Endothelial cell (in vitro differentiated cells): Measurements from ENCODE around the gene EML1. TPM values are rescaled to one million over a fixed set of nuclear protein-coding genes. Genes with fewer than 3 reads are reported as not detected.

Experiments used
- DNase-seq: peaks from one replicate; pipeline ENCODE4 v3.0.0; 2021; ENCODE audit warnings: low spot score
- H3K27ac Mint-ChIP-seq: one replicate; pipeline ENCODE4 v1.8.0; 2021; ENCODE audit warnings: mixed read lengths, inconsistent platforms; ENCODE audit not compliant: unreplicated experiment
- H3K27me3 Mint-ChIP-seq: one replicate; pipeline ENCODE4 v1.8.0; 2021; ENCODE audit warnings: mild to moderate bottlenecking, moderate library complexity, mixed read lengths, inconsistent platforms; ENCODE audit not compliant: unreplicated experiment
- H3K36me3 Mint-ChIP-seq: one replicate; pipeline ENCODE4 v1.8.0; 2021; ENCODE audit warnings: mild to moderate bottlenecking, low read depth, mixed read lengths, inconsistent platforms; ENCODE audit not compliant: unreplicated experiment
- H3K4me1 Mint-ChIP-seq: one replicate; pipeline ENCODE4 v1.8.0; 2021; ENCODE audit warnings: mild to moderate bottlenecking, mixed read lengths, inconsistent platforms; ENCODE audit not compliant: unreplicated experiment
- H3K4me3 Mint-ChIP-seq: one replicate; pipeline ENCODE4 v1.8.0; 2021; ENCODE audit warnings: mild to moderate bottlenecking, mixed read lengths, inconsistent platforms; ENCODE audit not compliant: unreplicated experiment
- H3K9me3 Mint-ChIP-seq: one replicate; pipeline ENCODE4 v1.8.0; 2021; ENCODE audit warnings: mixed read lengths, inconsistent platforms; ENCODE audit not compliant: unreplicated experiment
- total RNA-seq: library from RNA; stranded (reverse); fragmentation: NEBNext Ultra II Directional; extraction: Animal tissue kit (Norgen Biotek cat#: 25700); gene quantifications from one replicate; pipeline ENCODE4 v1.2.1, GENCODE V29; 2021; ENCODE audit not compliant: unreplicated experiment
- TF ChIP-seq, protein P1 (sequence below): fragments of 200-600 bp; sonication (generic); IDR thresholded peaks from one replicate; pipeline ENCODE4 v1.5.0; 2021; ENCODE audit warnings: antibody characterized with exemption; ENCODE audit not compliant: unreplicated experiment

EML1 gene
- total RNA-seq, 1 donor from 2014 or later = 10.0 TPM

DNA sequence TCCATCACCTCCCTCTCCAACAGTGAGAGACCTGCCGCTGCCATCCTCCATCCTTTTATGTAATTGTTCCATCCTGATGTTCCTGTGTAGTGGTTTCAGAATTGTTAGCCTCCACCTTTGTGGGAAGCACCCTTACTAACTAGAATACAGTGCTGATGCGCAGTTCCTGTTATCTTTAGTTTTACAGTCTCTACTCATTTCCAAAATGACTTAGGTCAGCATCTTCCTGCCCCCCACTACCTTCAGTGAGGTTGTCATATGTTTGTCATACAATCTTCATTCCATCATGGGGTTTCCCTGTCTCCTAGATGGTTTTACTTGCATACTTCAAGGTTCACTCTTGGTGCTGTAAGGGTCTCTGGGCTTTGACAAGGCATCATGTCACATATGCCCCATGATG lies 69.8 kb downstream of the EML1 start:
- Mint-ChIP-seq H3K9me3 (no peaks in the 10 kb centered on the region), H3K36me3 (no peaks in the 10 kb centered on the region), H3K4me3 (no peak overlapping the region), H3K27me3 (no peaks in the 10 kb centered on the region), H3K4me1 (no peaks in the 10 kb centered on the region), H3K27ac (no peak overlapping the region)
- TF ChIP-seq, protein P1, sequence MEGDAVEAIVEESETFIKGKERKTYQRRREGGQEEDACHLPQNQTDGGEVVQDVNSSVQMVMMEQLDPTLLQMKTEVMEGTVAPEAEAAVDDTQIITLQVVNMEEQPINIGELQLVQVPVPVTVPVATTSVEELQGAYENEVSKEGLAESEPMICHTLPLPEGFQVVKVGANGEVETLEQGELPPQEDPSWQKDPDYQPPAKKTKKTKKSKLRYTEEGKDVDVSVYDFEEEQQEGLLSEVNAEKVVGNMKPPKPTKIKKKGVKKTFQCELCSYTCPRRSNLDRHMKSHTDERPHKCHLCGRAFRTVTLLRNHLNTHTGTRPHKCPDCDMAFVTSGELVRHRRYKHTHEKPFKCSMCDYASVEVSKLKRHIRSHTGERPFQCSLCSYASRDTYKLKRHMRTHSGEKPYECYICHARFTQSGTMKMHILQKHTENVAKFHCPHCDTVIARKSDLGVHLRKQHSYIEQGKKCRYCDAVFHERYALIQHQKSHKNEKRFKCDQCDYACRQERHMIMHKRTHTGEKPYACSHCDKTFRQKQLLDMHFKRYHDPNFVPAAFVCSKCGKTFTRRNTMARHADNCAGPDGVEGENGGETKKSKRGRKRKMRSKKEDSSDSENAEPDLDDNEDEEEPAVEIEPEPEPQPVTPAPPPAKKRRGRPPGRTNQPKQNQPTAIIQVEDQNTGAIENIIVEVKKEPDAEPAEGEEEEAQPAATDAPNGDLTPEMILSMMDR = no peak
- no peak for DNase-seq

DNA sequence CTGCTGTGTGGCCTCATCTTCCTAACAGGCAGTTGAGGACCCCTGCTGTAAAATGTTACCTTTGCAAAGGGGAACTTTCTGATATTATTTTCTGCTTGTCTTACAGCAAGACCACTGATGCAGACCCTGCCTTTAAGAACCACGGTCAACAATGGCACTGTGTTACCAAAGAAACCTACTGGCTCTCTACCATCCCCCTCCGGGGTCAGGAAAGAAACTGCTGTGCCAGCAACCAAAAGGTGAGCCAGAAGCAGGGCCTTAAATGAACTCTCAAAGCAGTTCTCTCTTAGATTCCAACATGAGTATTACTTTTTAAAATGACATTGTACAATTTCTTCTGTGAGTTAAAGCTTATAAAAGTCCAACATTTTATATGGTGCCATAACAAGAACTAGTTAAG lies 72.2 kb downstream of the EML1 start:
- Mint-ChIP-seq H3K9me3 (no peaks in the 10 kb centered on the region), H3K36me3 (no peaks in the 10 kb centered on the region), H3K4me3 (no peak overlapping the region), H3K27me3 (no peaks in the 10 kb centered on the region), H3K27ac (no peak overlapping the region), H3K4me1 (no peaks in the 10 kb centered on the region)
- TF ChIP-seq, protein P1 = no peak
- DNase-seq = no peak

DNA sequence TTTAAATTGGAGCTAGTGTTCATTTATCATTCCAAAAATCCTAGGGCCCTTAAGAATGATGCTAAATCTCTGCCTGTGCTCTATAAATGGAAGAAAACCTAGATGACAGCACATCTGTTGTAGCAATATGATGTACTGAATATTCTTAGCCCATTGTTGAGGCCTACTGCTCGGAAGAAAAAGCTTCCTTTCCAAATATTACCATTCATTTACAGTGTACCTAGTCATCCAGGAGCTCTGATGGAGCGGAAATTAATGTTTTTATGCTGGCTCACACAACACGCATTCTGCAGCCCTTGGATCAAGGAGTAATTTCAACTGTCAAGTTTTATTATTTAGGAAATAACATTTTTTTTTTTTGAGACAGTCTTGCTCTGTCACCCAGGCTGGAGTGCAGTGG lies 77.4 kb downstream of the EML1 start:
- TF ChIP-seq, protein P1 = no peak
- Mint-ChIP-seq H3K27me3 (no peaks in the 10 kb centered on the region), H3K36me3 (no peaks in the 10 kb centered on the region), H3K9me3 (no peaks in the 10 kb centered on the region), H3K4me1 (peaks cover 15% of the 10 kb centered on the region), H3K27ac (no peak overlapping the region), H3K4me3 (no peak overlapping the region)
- DNase-seq = no peak

DNA sequence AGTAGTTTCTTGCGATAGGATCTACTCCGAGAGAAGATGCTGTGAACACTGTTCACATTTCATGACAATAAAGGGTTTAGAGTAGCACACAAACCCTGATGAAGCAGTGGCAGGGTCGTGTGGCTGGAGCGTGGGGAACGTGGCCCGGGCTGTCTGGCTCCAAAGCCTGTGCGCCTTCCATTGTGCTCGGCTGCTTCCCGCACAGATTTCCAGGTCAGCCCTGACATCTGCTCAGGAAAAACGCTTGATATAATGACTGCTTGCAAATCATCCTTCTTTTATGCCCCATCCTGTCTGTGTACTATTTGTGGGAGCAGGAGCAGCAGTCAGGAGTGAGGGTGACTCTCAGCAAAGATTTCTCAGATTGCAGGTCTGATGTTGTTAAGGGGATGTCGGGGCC lies 78.6 kb downstream of the EML1 start:
- H3K4me3 Mint-ChIP-seq = no peak overlapping the region
- H3K36me3 Mint-ChIP-seq = no peaks in the 10 kb centered on the region
- H3K9me3 Mint-ChIP-seq = no peaks in the 10 kb centered on the region
- TF ChIP-seq, protein P1 = no peak
- H3K4me1 Mint-ChIP-seq = peaks cover 24% of the 10 kb centered on the region
- no peak overlapping the region for H3K27ac Mint-ChIP-seq
- H3K27me3 Mint-ChIP-seq = no peaks in the 10 kb centered on the region
- no peak for DNase-seq

DNA sequence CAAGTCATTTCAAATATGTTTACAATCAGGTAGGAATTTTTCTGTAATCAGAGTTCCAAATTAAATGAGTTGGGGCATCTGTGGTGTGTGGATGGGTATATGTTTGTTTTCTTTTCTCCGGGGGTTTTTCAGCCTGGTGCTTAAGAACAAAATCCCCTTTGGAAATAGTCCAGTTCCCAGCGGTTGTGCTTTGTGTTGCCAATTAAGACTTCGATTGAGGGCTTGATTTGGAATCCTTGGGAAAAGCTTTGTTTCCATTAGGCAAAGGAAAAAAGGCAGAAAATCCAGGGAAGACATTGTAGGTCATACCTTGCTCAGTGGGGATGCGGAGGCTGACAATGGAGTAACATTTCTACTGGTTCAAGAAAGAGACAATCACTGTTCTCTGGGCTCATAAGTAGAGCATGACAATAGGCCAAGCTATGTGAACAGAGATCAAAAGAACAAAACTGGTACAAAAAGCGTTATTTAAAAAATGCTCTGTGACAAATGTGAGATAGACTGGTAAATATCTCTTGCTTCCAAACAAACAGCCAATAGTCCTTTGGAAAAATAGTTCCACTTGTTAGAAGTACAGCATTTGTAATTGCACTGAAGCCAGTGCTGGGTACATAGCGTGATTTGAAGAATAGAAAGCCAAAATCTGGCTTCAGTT lies 79.7 kb downstream of the EML1 start:
- TF ChIP-seq, protein P1 = no peak
- Mint-ChIP-seq H3K27me3 (no peaks in the 10 kb centered on the region), H3K36me3 (no peaks in the 10 kb centered on the region), H3K4me1 (peaks cover 24% of the 10 kb centered on the region), H3K9me3 (no peaks in the 10 kb centered on the region), H3K27ac (no peak overlapping the region), H3K4me3 (no peak overlapping the region)
- no peak for DNase-seq
